SKM-1 treated with dmso at 0.1 percent for 144 hours (cell line): ENCODE measurements around the gene GJD4.

Source experiments
- DNase-seq: peaks from one replicate; lab custom pipeline; 2025; ENCODE audit not compliant: unreplicated experiment; lab: John Stamatoyannopoulos, UW

The GJD4 gene

GRCh38 chr10:35578618-35578956 lies 26.6 kb upstream of the GJD4 start:
- DNase-seq: no peak

GRCh38 chr10:35579116-35579515 lies 26.0 kb upstream of the GJD4 start:
- no peak for DNase-seq

- no peak for DNase-seq
These were observed 25.3 kb upstream of the GJD4 start for GRCh38 chr10:35579726-35580422.

- DNase-seq: no peak
These were observed 24.7 kb upstream of the GJD4 start for GRCh38 chr10:35580423-35580770.

- no peak for DNase-seq
These were observed 23.5 kb upstream of the GJD4 start for GRCh38 chr10:35581655-35582054.

GRCh38 chr10:35584946-35585345 lies 20.2 kb upstream of the GJD4 start:
- no peak for DNase-seq

GRCh38 chr10:35585356-35585755 lies 19.8 kb upstream of the GJD4 start:
- DNase-seq: no peak

GRCh38 chr10:35585903-35586535 lies 19.1 kb upstream of the GJD4 start:
- DNase-seq: no peak

GRCh38 chr10:35588836-35589235 lies 16.3 kb upstream of the GJD4 start:
- DNase-seq: no peak

- no peak for DNase-seq
These were observed 12.7 kb upstream of the GJD4 start for GRCh38 chr10:35592441-35592840.

GRCh38 chr10:35594115-35595079 lies 10.7 kb upstream of the GJD4 start:
- DNase-seq: no peak

- DNase-seq: no peak
These were observed 10.0 kb upstream of the GJD4 start for GRCh38 chr10:35595106-35595505.

GRCh38 chr10:35598379-35598778 lies 6.8 kb upstream of the GJD4 start:
- no peak for DNase-seq

GRCh38 chr10:35600193-35600592 lies 4.9 kb upstream of the GJD4 start:
- no peak for DNase-seq

GRCh38 chr10:35606430-35606829 lies 1.3 kb downstream of the GJD4 start:
- DNase-seq: no peak

- DNase-seq: no peak
These were observed 2.6 kb downstream of the GJD4 start for GRCh38 chr10:35607475-35608327.

- no peak for DNase-seq
These were observed 3.2 kb downstream of the GJD4 start for GRCh38 chr10:35608328-35608672.

GRCh38 chr10:35611750-35612149 lies 6.6 kb downstream of the GJD4 start:
- DNase-seq: no peak

- DNase-seq: no peak
These were observed 7.4 kb downstream of the GJD4 start for GRCh38 chr10:35612385-35613106.

- no peak for DNase-seq
These were observed 7.9 kb downstream of the GJD4 start for GRCh38 chr10:35613107-35613440.
